HG02884 (cell line): Measurements from ENCODE around the gene SMAD3.

Experiments
- ATAC-seq: cut with Tn5 transposase; IDR thresholded peaks from one replicate; pipeline ENCODE4 v1.9.1; 2021; ENCODE audit warnings: mild to moderate bottlenecking, moderate library complexity; ENCODE audit not compliant: unreplicated experiment

The SMAD3 gene

DNA sequence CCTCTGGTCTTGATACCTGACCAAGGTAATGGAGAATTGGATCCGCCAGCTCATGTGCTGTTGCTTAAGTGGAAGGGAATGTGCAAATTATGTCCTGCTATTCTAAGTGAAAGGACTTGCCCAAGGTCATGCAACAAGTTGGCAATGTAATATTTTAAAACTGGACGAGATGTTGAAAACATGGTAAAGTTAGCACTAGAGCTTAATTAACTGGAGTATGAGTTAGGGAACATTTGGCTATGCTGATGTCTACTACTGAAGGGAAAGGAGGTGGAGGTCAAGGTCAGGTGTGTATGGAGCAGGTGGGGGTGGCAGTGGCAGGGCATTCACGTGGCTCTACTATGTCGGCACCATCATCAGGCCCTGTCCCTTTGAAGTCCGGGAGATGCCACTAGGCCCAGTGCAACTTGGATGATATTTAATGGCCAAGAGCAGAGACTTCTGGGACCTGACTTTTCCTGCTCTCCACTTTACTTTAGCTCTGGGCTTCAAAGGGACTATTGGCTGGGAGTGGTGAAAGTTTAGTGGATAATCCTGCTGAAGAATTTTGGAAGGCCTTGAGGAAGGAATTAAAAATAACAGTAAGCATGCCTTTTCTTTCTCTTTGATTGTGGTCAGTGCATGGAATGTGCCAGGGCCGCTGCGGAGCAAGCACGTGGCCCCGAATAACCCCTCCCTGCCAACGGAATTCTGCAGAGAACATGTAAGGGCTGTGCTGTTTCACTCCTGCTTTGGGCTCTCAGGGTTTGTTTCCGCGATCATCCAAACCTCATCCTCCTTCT lies 14.9 kb downstream of the SMAD3 start:
- no peak for ATAC-seq

DNA sequence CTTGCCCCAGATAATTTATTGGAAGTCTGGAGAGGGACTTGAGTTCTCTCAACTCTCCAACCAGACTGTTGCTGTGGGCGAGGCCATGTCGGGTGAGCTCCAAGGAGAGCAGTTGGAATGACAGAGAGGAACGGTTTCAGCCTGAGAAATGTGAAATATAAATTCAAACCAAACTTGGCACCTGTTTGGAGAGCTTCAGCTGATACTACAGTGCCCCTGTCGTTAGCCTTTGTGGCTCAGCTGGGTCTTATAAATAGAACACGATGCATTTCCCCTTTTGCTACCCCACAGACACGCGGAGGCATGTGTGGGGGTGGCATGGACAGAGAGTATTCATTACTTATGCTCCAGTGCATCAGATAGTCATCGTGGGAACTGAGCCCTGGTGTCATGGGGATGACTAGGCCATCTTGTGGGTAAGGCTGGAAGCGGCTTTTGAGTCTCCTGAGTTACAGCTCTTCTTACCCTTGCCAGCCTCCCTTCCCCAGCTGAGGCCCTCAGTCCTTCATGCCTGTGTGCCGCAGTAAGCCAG lies 15.6 kb downstream of the SMAD3 start:
- peak; percentile 38 for ATAC-seq

DNA sequence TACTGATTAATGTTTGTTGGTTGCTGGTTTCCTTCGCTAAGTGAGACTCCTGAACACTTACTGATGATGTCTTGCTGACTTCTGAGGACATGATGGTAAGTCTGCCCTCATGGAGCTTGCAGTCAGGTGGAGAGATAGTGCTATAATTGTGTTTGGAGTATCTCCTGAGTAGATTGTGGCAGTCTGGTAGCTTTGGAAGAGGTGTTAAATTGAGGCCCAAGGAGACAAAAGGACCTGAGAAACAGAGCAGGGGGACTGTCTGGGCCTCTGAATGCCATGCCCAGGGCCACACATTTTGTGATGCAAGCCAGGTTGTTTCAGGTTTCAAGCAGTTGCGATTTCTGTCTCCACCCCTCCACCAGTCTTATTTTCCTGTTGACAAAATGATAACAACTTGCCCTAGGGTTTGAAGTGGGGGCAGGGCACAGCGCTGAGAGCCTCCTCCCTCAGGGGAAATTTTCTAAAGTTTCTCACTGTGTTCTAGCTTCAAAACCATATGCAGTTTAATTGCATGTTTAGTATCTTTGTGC lies 16.7 kb downstream of the SMAD3 start:
- ATAC-seq: no peak

DNA sequence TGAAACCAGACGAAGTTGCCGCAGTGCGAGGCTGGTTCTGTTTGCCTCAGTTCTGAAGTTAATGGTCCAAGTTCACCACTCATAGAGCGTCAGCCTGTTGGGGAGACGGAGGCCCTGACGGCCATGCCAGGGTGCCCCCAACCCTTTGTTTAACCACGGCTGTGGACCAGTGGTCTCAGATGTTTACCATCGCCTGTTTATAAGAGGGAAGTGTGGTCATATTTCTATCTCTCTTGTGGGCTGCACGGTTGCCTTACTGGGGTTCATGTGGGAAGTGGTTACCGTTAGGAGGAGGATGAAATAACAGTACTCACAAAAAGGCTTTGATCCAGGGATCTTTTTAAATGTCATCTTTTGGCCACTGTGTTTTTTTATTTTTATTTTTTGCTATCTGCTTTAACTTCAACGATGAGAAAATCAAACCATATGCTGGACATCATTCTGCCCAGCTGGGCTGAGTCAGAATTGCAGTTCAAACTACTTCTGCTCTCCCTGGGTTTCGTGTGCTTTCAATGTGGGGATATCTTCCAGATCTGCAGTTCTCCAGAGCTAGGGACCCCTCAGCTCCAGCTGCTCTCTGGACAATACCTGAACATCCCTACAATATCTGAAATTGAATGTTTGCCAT lies 17.8 kb downstream of the SMAD3 start:
- ATAC-seq: no peak

DNA sequence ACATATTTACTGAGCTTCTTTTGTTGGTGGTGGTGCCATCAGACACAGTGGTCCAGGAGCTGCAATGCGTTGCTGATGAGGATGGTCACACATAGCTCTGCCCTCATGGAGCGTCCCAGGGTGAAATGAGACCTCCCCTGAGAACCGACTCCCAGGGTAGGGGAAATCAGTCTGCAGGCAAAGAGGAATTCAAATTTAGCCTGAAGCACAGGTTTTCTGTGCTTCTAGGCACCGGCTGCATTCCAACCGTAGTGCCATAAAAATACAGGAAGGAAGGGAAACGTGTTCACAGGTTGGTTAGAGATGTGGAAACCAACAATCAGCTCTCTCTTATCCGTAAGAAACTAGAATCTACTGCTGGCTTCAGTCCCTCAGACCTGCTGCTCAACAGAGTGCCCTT lies 19.2 kb downstream of the SMAD3 start:
- no peak for ATAC-seq

DNA sequence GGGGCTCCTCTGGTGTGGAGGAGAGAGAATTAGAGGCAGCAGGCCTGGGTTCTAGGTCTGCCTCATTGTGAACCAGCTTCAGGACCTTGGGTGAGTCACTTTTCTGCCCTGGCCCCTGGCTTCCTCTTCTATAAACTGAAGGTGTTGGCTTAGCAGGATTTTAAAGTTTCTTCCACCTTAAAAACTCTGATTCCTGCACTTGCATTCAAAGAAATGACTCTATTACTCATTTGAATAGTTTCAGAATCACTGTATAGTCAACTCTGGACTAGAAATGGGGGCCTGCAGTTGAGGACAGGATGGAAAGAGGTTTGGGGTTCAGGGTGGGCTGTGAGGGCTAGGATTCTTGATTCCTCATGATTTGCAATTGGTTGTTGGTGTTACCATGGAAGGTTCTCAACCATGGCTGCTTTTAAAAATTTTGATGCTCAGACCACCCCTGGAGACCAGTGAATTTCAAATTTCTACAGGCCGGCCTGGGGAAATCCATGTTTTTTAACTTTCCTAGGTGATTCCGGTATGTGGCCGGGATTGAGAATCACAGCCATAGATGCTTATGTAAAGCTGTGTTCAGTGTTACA lies 19.9 kb downstream of the SMAD3 start:
- ATAC-seq: peak; percentile 30

DNA sequence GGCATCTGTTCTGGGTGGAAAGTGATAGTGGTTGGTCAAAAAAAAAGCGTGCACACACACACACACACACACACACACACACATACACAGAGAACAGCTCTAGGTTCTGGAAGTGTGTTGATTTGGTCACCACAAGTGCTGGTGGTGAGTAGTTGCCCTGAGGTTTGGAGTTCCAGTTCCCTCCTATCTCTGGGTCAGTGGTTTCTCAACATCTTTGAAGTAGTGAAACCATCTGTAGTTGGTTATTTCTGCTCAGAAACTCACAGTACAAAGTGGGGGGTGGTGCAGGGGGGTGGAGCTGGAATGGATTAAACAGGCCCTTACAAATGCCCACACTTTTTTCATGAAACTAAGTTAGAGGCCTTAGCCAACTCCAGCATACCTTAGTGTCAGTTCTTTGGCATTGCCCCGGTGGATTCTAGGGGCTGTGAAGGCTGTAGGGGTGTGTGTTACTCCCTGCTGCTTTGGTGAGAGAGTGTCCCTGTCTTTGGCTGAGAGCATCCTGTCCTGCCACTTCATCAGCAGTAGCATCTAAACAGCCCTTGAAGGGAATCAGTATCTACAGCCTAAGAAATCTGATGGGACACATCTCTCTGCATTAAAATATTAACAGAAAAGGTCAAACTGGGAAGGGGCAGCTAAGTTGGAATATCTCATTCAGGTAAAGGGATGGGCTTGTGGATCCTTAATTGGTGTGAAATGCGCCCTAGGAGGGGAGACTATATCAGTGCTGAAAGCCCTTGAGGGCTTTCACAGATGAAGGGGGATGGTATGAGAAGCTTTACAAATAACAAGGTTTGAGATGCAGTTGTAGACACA lies 20.6 kb downstream of the SMAD3 start:
- ATAC-seq: peak; percentile 35

DNA sequence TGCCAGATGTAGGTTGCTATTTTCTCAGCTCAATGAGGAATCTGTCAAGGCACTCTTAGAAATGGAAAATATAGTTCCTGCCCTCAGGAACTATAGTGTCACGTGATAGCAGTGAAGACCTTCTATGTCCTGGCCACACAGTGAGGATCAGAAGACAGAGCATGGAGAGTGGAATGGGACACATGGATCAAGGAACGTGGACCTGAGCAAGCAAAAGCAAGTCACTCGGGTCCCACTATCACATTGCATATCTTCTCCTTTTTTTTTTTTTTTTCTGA lies 21.2 kb downstream of the SMAD3 start:
- ATAC-seq: no peak

DNA sequence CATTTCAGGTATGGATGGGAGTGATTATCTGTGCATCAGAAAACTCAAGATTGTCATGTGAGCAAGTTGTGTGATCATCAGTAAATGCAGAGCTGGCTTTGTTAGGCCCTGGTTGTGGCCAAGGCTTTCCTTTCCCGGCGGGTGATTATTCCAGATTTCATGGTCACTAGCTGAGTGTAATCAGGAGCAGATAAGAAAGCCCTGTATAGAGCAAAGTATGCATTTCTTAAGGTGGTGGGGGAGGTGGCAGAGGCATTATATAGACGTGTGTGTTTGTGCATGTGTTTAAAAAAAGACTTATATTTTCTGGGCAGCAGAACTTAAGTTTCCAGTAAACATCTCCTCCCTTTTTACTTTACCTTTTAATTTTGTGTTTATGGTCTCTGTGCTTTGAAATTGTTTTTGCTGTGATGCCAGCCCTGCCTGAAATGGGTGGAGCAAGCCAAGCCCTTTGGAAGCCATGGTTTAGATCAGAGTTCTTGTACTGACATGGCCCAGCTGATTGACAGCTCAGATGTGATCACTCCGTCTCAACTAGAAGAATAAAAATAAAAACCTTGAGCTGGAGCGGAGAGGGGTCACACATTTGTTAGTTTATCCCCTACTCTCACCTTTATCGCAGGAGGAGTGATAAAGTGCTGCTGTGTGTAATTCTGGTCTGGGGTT lies 22.2 kb downstream of the SMAD3 start:
- ATAC-seq: no peak

DNA sequence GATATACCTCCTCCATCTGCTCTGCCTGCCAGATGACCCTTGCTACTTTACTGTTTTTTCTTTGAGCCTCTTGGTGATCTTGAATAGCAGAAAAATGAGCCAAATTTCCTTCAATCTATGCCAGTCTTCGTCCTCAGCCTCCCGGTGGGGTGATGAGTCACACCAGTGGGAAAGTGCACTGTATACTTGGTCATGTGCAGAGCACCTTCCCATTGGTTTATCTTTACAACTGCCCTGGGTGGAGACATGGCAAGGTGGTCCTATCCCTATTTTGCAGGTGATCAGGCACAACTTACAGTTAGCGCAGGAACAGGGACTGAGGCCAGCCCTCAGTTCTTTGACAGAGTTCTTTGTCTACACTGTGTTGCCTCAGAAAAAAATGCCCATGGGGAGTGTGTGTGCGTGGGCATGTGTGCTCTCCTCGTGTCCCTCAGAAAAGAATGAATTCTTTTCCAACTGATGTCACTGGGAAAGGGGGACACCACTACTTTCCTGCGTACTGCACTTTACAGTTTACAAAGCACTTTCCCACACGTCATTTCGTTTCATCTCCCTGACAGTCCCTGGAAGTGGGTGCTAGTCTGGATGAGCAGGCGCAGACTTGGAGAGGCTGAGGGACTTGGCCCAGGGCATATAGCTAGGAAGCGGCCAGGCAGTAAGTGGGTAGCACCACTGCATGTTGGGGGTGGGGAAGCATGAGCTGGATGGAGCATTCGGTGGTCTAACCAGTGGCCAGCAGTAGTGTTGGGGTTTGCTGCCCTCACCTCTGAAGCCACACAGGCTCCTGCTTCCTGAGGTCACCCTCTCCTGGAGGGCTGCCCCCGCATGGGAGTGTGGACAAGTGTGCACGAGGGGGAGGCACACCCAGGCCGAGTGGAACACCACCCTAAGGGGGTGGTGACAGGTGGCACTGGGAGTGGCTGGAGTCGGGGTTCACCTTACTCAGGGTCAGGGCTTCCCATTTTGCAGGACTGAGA lies 24.1 kb downstream of the SMAD3 start:
- no peak for ATAC-seq

DNA sequence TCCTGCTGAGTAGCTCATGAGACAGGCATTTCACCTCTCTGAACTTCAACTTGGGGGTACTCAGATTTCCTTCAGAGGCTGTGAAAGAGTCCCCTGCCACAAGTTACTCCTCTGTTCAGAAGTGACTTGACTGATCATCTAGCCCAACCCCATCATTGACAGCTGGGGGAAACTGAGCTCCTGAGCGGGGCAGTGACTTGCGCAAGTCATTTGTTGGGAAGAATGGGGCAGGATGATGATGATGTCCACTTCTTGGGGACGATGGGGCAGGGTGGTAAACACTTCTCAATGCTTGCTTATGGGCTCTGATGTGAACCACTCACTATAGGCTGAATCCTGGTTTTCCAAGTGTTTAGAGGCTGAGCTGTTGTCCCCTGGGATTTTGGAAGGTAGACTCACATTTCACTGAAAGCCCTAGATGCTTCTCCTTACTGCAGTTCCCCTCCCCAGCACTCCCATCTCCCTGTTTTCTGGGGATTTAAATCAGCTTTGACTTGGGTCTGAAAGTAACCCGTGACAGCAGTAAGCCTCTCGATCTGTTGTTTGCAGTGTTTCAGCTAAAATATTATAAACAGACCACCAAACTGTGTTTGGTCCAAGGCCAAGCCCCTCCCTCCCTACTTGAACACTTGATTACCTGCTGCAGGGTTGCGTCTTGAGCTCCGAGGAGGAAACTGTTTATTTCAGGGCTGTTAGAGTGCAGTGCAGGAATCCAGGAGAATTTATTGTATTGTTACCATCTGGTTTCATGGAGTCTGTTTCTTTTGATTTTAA lies 25.1 kb downstream of the SMAD3 start:
- ATAC-seq: no peak

DNA sequence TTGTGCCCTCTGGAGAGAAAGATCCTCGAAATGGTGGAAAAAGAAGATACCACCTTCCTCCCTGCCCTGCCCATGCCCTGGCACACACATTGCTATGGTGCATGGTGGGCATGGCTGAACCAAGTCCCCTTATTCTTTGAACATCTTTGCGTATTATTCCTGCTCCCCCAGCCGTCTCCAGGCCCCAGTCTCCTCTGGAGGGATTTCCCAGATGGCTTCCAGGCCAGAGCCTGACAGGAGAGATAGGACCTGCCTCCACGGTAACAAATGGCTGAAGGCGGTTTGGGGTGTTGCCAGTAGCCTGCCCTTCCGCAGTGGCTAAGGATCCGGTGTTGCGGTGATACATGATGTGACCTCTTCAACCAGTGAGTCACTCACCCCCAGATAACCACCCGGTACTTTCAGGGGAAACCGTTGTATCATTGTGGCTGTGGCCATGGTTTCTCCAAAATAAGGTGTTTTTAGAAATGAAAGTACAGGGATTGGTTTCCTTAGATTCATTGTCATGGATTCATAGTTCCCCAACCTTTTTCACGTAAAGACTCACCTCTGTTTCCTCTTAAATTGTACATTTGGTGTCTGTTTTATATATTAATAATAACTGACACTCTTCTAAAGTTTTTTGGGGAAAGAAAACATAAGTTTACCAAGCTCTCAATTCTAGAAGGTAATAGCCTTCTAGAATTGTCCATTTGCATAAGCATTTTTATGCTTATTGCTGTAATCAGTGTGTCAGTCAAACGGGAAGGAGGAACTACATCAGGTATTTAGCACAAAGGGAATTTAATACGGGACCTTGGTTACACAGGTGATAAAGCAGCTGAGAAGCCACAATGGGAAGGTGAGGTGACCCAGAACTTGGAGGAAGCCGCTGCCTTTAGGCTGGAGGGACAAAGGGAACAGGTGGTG lies 25.9 kb downstream of the SMAD3 start:
- ATAC-seq: peak; percentile 65

DNA sequence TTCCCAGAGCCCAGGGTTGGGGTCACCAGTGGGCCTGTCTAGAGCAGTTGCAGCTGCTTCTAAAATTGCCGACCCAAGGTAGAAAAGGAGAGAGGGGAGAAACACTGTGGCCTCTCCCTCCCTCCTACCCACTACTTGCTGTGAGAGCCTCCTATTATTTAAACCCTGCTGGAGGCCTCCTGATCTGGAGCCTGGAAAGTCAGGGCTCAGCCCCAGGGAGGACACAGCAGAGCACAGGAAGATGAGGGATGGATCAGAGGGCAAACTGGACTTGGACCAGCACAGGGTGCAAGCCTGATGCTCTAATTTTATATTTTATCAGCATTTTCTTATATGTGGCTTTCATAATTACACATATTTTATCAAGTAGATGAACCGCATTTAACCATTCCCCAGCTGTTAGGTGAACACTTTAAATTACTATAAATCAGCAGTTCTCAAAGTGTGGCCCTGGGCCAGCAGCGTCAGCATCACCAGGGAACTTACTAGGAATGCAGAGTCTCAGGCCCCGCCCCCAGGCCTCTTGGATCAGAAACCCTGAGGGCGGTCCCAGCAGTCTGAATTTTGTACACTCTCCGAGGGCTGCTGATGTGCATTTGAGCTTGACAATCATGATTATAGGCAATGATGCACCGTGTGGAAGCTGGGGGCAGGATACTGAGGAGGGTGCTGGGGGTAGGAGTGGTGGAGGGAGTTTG lies 26.7 kb downstream of the SMAD3 start:
- no peak for ATAC-seq

DNA sequence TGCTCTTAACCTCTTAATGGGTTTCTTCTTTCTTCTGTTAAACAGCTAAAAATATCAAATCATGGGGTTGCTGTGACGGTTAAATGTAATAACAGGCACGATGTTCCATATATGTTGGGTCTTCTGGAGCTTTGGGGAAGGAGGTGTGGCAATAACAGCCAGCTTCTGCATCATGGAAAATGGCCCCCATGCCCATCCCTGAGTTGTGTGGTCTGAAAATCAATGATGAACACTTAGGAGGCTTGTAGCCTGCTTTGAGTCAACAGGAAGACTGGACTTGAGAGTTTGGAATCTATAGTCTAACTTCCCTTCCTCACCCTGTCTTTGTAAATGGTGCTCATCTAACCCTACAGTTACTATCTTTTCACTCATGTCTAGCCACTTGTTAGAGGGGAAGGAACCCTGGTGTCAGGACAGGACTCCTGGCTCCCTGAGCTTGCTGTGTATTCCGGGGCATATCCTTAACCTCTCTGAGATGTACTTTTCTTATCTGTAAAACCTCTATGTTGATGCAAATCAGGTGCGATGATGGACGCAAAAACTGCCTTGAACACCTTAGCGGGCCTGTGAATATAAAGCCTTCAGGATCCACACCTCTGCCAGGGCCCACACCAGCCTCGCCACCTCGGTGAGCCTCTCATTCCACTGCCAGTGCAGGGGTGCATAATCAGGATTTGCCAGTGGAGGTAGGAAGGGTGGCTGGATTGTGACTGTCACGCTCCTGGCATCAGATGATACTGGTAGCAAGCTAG lies 27.5 kb downstream of the SMAD3 start:
- no peak for ATAC-seq

DNA sequence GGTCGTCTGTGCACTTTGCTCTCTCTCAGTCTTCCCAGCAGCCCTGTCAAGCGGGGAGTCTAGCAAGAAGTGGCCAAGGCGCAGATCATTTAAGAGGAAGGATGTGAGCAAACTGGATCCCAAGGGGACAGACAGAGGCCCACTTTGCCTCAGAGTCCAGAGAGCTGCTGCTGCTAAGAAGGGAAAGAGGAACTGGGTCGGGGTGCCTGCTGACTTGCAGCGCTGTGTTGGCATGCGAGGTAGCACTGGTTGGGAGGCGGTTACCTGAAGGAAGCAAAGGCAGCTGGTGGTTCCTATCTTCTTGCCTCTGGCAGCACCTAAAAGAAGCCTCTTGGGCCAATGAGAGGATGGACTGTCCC lies 28.1 kb downstream of the SMAD3 start:
- ATAC-seq: no peak

DNA sequence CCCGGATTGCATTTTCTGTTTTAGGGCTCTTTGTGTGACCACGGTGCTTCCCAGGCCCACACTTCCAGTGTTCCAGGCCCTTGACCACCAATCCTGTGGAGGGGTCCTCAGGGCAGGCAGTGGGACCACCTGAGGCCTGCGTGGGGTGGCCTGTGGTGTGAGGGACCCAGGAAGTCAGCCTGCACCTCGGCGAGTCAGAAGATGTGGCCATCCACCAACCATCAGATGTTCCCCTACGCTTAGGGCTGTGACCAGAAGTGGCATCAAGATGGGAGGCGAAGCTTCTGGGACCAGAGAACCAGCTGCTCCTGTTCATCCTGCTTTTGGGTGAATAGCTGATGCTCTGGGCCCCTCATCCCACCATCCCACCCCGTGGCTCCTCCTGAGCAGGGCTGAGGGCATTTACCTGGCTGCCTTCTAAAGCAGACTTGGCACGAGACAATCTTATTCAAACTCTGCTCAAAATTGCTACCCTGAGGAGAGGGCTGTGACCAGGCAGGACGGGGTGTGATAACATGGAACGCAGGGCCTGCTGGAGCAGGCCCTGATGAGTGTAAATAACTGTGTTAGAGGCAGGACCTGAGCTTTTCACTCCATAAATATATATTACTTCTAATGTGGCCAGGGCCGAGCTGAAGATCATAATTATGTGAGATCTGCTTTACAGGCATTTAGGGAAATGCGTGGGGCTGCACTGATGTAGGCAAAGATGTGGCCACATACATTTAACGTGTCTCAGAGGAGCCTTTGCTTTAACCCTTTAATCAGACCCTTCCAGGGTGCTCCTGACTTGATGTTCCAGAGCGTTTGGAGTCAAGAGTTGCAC lies 28.8 kb downstream of the SMAD3 start:
- ATAC-seq: no peak
